GM19240 (cell line): Measurements from ENCODE around the gene KRT77.

Experiments
- DNase-seq: peaks from one replicate; pipeline ENCODE4 v3.0.0; 2011; ENCODE audit warnings: low spot score; ENCODE audit not compliant: insufficient read length

KRT77 gene

DNA sequence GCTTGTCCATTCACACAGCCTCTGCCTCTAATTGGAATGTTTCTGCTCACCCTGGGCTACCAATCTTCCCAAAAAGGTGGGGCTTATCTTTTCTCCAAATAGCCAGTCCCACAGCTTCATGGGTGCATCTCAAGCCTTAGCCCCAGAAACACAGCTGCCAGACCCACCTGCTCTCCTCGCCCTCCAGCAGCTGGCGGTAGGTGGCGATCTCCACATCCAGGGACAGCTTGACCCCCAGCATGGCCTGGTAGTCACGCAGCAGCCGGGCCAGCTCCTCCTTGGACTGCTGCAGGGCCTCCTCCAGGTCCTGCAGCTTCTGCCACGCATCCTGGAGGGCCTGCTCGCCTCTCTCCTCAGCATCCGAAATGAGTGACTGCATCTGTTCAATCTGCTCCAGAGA lies 11.1 kb downstream of the KRT77 start:
- DNase-seq, result no peak

DNA sequence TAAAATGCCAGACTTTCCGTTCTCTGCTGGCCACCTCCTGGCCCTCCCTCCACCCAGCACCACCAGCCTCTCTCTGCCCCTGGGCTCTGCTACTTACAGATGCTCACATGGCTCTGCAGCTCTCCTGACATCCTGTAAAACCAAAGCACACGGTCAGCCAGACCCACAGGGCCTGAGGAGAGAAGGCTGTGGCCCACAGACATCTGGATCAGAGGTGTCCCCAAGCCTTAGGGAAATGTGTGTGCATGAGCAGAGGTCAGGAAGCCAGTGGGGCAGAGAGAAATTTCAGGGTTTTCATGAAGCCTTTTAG lies 11.5 kb downstream of the KRT77 start:
- no peak for DNase-seq

GRCh38 chr12:52691076-52691840 lies 12.1 kb downstream of the KRT77 start:
- DNase-seq, result no peak

GRCh38 chr12:52690351-52691075 lies 12.8 kb downstream of the KRT77 start:
- DNase-seq, result no peak

DNA sequence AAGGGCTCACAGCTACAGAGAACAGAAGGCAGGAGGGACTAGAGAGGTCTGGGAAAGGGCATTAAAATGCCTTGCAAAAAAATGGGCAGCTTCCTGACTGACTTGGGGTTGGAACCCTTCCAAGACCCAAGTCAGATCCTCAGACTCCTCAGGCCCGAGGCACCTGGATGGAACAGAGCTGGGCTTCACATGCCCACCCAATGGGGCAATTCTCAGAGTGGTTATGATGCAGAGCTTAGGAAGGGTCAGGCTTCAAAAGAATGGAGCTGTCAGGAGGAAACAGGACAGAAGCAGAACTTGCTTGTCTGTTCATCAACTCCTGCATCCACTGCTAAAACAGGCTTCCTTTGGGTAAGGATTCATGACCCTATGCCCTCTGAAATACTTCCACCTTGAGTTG lies 13.4 kb downstream of the KRT77 start:
- no peak for DNase-seq

DNA sequence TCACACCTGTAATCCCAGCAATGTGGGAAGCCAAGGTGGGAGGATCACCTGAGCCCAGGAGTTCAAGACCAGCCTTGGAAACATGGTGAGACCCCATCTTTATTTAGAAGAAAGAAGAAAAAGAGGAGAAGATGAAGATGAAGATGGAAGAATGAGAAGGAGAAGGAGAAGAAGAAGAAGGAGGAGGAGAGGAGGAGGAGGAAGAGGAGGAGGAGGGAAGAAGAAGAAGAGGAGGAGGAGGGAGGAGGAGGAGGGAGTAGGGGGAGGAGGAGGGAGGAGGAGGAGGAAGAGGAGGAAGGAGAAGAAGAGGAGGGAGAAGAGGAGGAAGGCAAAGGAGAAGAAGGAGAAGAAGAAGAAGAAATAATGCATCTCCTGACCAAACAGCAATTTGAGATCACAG lies 14.1 kb downstream of the KRT77 start:
- no peak for DNase-seq

DNA sequence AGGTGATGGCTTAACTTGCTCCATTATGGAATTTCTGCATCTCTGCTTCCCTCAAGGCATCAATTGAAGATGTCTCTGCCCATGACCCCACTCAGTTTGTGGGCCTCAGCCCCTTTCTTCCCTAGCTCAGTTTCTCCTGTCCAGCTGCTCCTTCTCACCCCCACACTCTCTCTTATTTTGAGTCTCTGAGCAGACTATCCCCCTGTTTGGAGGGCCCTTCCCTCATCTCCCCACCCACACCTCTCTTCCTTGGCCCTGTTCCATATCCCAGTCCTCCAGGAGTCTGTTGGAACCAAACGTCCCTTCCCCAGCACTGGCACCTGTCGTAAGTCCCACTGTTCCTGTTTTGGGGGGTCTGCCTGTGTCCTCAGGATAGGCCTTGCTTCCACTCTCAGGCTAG lies 14.8 kb downstream of the KRT77 start:
- no peak for DNase-seq

DNA sequence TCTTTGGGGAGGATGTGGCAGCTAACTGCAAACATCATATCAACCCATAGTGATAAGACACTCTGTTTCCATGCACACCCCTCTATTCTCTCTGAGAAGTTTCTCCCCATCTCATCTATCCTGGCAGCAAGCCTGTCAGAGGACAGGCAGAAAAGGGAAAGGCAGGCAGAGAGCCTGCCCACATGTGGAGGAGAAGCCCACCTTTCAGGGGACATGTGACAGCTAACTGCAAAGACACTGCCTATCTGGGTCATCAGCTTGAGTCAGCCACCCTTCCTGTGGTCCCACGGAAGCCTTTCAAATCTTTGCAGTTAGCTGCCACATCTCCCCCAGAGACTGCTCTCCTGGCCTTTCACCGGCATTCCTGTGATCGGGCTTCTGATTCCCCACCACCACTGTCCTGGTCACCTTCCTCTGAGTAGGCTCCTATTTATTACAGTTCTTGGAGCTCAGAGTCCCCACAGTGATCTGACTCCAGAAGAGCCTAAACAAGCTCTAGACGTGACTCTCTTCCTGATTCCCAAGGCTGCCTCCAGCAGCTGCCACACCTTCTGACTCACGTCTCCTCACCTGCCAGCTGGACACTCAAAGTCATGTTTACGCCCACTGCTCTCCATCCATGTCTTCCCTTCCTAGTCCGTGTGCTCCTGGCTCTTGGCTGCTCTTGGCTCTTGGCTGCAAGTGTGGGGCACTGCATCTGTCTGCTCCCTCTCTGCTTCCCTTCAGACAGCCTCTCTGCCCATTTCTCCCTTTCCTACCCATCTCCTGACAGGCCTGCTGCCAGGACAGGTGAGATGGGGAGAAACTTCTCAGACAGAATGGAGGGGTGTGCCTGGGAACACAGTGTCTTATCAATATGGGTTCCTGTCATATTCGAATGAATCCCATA lies 15.6 kb downstream of the KRT77 start:
- DNase-seq, result no peak

- DNase-seq, result no peak
Observed at GRCh38 chr12:52686756-52687487, 16.4 kb downstream of the KRT77 start.

DNA sequence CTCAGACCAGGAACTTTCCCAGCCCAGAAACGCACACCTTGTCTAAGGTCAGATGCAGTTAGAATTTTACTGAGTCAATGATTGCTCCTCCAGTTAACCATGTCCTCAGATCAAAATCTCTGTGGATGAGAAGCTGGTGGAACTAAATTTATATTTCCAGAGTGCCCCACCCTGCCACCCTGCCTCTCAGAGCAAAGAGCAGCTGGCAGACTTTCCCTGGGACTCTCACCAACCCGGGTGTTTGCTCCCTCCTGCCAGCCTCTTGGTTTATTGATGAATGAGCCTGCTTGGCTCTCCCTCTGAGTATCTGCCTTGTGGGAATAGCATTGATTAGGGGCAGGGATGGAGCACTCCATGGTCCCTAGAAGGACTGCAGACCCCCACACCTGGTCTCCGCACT lies 17.3 kb downstream of the KRT77 start:
- DNase-seq, result no peak

- DNase-seq, result no peak
Observed at GRCh38 chr12:52685406-52685890, 17.9 kb downstream of the KRT77 start.

GRCh38 chr12:52684431-52684830 lies 18.9 kb downstream of the KRT77 start:
- no peak for DNase-seq

- no peak for DNase-seq
Observed at GRCh38 chr12:52683575-52684300, 19.6 kb downstream of the KRT77 start.

- no peak for DNase-seq
Observed at GRCh38 chr12:52682938-52683574, 20.3 kb downstream of the KRT77 start.

GRCh38 chr12:52682381-52682660 lies 21.0 kb downstream of the KRT77 start:
- no peak for DNase-seq

DNA sequence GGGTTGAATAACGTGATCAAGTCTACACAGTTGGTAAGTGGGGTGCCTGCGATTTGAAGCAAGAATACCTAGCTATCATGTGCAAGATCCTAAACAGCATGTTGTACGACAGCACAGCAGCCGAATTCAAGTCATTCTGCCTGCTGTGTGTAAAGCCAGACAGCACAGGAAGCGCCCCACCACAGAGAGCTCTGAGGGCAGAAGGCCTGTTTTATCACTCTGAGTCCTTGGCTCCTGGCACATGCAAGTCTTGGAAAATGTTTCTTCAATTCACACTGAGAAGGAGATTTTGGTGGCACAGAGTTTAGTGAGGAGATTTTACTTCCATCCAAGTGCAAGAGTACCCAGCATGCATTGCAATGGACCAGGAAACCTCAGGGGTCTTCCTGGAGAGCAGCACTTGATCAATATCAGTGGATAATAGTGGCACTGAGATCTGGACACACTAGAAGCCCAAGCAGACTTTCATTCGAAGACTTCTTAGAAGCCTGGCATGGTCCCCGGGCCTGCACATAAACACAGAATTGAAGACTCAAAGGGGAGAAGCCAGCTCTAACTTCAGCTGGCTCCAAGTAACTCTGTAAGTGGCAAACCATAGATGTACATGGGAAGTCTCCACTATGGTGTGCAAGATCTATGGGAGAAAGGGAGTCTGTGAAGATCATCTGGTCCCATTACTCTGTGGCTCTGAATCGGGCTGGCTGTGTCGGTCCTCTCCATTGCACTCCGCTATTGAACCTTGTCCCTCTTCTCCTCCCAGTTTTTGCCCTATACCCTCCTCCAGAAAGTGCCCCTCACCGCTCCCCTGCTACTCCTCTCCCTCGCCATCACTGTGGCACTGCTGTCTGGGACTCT lies 21.6 kb downstream of the KRT77 start:
- DNase-seq, result no peak

DNA sequence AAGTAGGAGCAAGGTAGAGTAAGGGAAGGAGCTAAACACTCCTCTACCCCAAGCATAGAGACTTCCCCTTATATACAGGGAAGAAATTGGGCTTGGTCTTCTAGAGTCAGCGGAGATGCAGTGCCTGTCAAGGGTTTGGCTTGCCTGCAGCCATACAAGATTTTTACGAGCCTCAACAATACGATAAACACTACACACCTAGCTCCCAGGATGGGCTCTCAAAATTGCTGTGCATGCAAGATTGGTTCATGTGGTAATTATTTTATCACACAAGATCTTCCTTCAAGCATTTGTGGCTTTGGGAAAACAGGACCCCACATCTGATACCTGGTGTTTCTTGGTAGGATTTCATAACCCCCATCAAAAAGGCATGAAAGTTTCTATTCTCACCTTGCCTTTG lies 23.0 kb downstream of the KRT77 start, which contains the start of gene KRT1:
Gene KRT1 (minus strand): TSS at position 45 of the 400 bp plus-strand sequence. CDS start 59 bp downstream, outside the sequence.
- DNase-seq, result no peak

DNA sequence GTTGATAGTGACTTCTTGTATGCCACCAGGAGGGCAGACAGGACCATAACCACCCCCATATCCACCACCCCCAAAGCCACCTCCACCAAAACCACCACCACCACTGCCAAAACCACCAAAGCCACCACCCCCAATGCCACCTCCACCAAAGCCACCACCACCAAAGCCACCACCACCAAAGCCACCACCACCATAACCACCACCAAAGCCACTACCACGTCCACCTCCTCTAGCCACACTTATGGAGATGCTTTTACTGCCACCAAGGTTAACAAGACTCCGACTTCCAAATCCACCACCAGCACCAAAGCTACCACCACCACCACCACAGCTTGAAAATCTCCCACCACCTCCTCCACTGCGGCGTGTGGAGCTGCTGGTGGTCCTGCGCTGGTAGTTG lies 23.4 kb downstream of the KRT77 start:
- no peak for DNase-seq

DNA sequence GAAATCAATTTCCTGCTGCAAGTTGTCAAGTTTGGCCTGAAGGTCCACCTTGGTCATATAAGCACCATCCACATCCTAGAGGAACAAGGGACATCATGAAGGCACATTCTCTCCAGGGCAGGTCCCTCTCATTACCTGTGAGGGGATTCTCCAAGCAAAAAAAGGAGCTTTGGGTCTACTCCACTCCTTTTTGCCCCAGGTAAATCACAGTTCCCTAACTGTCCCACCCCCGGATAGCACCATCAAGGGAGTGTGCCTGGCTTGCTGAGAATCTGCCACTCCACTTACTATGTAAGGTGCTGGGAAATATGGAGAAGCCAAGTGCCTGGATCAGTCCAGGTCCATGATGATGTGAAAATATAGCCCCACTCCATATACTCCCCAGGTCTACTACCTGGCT lies 25.7 kb downstream of the KRT77 start:
- DNase-seq, result no peak
